CD4-positive, alpha-beta T cell treated with Interleukin-15 for 4 hours (primary cell): ENCODE data around the gene MOCOS.
"Not testable (repeated sequence)": the region's sequence is repeated elsewhere in the genome, so short reads cannot be mapped to it uniquely, and the experiment has no call there.

ENCODE experiments used
- DNase-seq: peaks from one replicate; pipeline ENCODE4 v3.0.0-alpha.2; 2020; ENCODE audit warnings: low spot score

MOCOS gene, protein sequence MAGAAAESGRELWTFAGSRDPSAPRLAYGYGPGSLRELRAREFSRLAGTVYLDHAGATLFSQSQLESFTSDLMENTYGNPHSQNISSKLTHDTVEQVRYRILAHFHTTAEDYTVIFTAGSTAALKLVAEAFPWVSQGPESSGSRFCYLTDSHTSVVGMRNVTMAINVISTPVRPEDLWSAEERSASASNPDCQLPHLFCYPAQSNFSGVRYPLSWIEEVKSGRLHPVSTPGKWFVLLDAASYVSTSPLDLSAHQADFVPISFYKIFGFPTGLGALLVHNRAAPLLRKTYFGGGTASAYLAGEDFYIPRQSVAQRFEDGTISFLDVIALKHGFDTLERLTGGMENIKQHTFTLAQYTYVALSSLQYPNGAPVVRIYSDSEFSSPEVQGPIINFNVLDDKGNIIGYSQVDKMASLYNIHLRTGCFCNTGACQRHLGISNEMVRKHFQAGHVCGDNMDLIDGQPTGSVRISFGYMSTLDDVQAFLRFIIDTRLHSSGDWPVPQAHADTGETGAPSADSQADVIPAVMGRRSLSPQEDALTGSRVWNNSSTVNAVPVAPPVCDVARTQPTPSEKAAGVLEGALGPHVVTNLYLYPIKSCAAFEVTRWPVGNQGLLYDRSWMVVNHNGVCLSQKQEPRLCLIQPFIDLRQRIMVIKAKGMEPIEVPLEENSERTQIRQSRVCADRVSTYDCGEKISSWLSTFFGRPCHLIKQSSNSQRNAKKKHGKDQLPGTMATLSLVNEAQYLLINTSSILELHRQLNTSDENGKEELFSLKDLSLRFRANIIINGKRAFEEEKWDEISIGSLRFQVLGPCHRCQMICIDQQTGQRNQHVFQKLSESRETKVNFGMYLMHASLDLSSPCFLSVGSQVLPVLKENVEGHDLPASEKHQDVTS

DNA sequence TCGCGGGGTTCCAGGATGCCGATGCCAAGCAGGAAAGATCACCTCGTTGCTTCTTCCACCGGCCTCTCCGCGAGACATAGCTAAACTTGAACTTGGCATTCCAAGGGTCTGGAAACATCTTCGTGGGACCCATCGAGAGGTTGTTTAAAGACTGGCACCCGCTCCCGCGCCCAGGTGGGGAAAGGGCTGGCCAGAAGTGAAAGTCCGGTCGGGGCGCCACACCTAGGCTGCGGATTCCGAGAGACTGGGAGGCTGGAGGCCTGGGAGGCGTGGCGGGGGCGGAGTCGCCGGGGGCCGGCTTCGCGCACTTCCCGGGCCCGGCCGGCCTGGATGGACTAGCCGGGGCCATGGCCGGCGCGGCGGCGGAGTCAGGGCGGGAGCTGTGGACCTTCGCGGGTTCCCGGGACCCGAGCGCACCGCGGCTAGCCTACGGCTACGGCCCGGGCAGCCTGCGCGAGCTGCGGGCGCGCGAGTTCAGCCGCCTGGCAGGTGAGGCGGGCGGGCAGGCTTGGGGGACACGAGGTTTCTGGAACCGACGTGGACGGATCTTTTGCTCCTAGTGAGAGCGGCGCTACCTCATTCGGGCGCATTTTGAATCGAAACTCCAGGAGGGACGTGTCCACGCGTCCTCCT is at the start of gene MOCOS:
TSS of gene MOCOS (plus strand) at position 305 of the 633 bp plus-strand sequence. CDS start at position 348, 43 bp downstream.
- DNase-seq = peak; percentile 16

DNA sequence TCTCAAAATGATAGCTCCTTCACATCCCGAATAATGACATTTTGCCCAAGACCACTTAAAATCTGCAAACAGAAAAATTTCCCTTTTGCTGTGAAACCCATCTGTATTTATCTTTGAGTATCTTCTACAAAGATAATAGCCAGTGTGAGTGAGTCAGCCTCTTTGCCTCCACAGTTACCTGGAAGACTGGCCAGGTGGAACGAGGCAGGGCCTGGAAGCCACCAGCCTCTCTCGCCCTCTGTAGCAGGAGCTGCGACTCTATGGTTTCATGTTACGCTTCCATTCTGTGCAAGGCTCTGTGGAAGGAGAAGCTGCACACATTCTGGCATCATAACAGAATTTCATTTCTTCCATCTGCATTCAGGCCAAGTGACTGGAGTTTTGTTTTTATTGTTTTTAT is 48.1 kb upstream of the MOCOS start:
- no peak for DNase-seq

DNA sequence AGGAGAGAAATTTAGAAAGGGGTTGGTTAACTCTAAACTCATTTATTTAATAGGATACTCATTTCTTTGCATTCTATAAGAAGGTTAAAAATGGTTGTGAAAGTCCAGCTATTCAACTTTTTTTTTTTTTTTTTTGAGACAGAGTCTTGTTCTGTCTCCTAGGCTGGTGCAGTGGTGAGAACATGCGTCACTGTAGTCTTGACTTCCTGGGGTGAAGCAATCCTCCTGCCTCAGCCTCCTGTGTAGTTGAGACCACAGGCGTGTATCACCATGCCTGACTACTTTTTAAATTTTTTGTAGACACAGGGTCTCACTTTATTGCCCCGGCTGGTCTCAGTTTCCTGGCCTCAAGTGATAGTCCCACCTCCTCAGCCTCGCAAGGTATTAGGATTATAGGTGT is 45.7 kb upstream of the MOCOS start:
- DNase-seq = no peak

- DNase-seq = no peak
Measured at GRCh38 chr18:36142751-36143150, 44.5 kb upstream of the MOCOS start.

DNA sequence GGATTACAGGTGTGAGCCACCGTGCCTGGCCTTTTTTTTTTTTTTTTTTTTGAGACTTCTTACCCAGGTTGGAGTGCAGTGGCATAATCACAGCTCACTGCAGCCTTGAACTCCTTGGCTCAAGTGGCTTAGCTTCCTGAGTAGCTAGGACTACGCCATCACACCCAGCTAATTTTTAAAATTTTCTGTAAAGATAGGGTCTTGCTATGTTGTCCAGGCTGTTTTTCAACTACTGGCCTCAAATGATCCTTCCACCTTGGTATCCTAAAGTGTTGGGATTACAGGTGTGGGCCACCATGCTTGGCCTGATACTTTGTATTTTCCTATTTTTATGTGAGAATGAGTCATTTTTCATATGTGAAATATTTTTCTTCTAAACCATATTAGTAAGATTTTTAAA is 43.9 kb upstream of the MOCOS start:
- DNase-seq = no peak

GRCh38 chr18:36149514-36150289 is 37.6 kb upstream of the MOCOS start:
- no peak for DNase-seq

DNA sequence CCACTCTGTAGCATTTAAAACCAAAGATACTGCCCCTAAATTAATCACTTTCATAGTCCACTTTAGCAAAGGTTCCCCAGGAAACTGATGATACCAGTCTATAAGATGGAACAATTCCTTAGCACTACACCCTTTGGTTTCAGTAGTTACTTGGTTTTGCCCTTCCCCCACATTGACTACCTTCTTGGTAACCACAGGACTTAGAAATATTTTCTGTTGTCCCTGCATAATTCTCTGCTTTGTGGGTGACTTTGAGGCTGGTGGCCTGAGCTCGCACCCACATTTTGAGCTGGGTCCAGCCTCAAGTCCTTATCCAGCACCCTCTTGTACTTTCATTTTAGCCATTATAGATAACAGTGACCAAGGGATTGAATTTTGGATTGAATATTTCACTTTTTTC is 34.5 kb upstream of the MOCOS start:
- no peak for DNase-seq

- no peak for DNase-seq
Measured at GRCh38 chr18:36153203-36153602, 34.1 kb upstream of the MOCOS start.

GRCh38 chr18:36153771-36154170 is 33.5 kb upstream of the MOCOS start:
- no peak for DNase-seq

DNA sequence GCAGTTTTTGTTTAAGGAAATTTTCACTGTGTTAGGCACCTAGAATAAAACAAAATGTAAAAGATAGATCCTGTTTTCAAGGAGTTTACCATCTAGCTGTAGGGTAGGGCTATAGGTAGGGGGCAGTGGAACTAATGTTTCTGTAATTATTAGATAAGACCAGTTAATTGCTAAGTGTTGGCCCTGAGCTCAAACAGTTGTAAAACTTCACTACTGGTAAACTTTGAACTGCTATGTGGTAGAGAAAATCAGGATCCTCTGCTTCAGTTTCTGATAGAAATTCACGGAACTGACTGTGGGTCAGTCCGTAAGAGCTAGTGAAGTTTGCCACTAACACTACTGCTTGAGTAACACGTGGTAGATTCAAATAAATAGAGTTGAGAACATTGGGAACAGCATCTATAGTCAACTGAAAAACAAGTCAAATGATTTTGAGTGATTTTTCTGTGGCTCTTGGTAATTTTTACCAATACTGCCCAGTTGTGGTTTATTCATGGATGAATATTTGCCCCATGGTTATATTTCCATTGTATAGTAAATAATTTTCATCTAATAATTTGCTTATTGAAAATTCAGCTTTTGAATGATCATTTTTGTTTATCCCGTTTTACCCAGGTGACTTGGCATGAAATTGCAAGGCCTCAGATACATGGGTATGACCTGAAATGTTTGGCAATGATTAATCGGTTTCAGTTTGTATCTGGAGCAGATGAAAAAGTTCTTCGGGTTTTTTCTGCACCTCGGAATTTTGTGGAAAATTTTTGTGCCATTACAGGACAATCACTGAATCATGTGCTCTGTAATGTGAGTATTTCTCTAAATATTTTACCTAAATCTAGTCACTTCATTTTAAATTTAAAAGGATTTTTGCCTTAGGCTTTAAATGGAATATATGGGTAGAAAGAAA is 31.2 kb upstream of the MOCOS start:
- no peak for DNase-seq

DNA sequence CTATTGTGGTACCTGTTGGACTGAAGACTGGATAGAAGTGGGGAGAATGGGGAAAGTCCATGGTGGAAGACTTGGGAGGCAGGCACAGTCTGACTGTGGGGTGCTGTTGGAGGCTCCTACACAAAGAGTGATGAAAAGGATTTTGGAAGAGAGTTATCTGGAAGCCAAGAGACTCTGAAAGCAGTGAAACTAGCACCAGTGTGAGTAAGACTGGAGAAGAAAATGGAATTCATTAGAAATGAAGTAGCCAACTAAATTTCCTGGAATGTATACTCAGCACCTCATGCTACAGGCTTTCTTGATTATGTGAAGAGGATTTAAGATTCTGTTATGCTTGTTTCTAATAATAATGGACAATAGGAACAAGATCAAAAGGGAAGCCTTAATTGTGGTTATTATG is 29.9 kb upstream of the MOCOS start:
- no peak for DNase-seq

DNA sequence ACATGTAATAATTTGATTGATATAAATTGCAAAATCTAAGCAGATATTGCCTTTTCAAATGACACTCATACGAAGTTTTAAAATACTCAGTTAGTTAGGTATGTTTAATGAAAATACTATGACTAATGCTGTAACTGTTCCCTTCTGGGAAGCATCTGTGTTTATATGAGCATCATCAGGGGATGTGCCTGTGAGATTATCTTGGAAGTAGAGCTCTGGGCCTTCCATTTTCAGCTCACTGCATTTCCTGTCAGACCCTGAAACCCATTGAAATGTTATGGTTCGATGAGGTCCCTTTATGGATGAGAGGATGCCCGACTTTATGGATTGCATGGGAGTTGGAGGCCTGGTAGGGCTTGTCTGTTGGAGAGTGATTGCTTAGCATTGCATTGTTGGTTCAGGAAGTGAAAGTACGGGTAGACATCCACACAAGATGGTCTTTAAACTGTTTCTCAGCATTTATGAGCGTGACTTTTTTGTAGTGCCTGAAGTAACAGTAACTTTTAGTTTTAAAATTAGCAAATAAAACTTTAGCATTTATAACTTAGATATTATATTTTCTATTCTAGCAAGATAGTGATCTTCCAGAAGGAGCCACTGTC is 28.9 kb upstream of the MOCOS start:
- no peak for DNase-seq

DNA sequence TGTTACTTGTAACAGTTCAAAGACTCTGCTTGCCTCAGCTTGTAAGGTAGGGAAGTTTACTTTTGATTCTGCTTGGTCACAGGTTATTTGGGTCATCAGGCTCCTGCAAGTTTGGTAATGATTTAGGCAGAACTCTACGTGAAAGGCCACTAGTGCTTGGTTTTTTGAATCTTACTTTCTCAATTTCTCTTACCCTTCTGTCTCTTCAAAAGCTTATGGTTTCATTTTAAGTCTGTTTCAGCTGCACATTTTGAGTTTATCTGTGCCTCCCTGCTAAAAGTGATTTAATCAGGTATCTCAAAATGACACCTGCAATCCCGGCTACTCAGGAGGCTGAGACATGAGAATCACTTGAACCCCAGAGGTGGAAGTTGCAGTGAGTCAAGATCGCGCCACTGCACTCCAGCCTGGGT is 26.3 kb upstream of the MOCOS start:
- DNase-seq = no peak

DNA sequence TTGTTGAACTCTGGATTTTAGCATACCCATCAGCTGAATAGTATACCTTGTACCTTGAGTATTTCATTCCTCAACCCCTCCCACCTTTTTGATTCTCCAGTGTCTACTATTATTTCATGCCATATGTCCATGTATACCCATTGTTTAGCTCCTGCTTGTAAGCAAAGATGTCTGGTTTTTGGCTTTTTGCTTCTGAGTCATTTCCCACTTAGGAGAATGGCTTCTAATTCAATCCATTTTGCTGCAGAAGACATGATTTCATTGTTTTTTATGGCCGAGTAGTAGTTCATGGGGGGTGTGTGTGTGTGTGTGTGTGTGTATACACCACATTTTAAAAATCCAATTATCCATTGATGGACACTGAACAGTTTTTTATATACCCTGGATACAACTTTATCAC is 24.3 kb upstream of the MOCOS start:
- DNase-seq = no peak

GRCh38 chr18:36167692-36168218 is 19.5 kb upstream of the MOCOS start:
- no peak for DNase-seq

GRCh38 chr18:36168296-36168695 is 19.0 kb upstream of the MOCOS start:
- not testable (repeated sequence) for DNase-seq

DNA sequence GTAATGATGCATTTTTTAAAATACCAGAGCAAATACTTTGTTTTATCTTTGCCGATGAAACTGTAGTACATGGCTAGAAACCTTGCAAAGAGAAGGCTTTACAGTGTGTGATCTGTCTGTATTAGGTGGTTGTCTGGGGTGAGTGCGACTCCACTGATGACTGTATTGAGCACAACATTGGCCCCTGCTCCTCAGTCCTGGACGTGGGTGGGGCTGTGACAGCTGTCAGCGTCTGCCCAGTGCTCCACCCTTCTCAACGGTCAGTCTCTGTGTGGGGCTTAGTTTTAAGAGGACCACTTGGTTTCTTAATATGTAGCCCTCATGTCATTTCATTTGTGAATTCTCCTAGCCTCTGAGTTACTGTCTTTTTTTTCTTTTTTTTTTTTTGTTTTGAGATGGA is 17.4 kb upstream of the MOCOS start:
- no peak for DNase-seq

GRCh38 chr18:36175481-36175880 is 11.8 kb upstream of the MOCOS start:
- DNase-seq = no peak

- DNase-seq = no peak
Measured at GRCh38 chr18:36176177-36176584, 11.1 kb upstream of the MOCOS start.

GRCh38 chr18:36176711-36177110 is 10.6 kb upstream of the MOCOS start:
- DNase-seq = no peak
